ENCODE results near the gene PRDM15.

The PRDM15 gene

GRCh38 chr21:41890355-41890754 lies 11.2 kb upstream of the PRDM15 start:
- no peak for DNase-seq (ENCODE audit: low read depth)
- TF ChIP-seq CTCF (IDR thresholded peaks at IDR 0.05; ENCODE audit: control insufficient read depth, insufficient read depth, low read depth, low read length, missing control alignments): no peak
- H3K4me3 ChIP-seq (ENCODE audit: control insufficient read depth, low read depth, low read length): no peak overlapping the region

GRCh38 chr21:41888749-41889376 lies 9.7 kb upstream of the PRDM15 start:
- no peak overlapping the region for H3K4me3 ChIP-seq (ENCODE audit: control insufficient read depth, low read depth, low read length)
- no peak for DNase-seq (ENCODE audit: low read depth)
- no peak for TF ChIP-seq CTCF (IDR thresholded peaks at IDR 0.05; ENCODE audit: control insufficient read depth, insufficient read depth, low read depth, low read length, missing control alignments)

- no peak for DNase-seq (ENCODE audit: low read depth)
- no peak overlapping the region for H3K4me3 ChIP-seq (ENCODE audit: control insufficient read depth, low read depth, low read length)
- TF ChIP-seq CTCF (IDR thresholded peaks at IDR 0.05; ENCODE audit: control insufficient read depth, insufficient read depth, low read depth, low read length, missing control alignments): no peak
Observed at GRCh38 chr21:41887667-41888066, 8.5 kb upstream of the PRDM15 start.

- DNase-seq (ENCODE audit: low read depth): no peak
Observed at GRCh38 chr21:41886328-41886727, 7.2 kb upstream of the PRDM15 start.

GRCh38 chr21:41885341-41886024 lies 6.3 kb upstream of the PRDM15 start:
- no peak for DNase-seq (ENCODE audit: low read depth)
- no peak for TF ChIP-seq CTCF (IDR thresholded peaks at IDR 0.05; ENCODE audit: control insufficient read depth, insufficient read depth, low read depth, low read length, missing control alignments)
- H3K4me3 ChIP-seq (ENCODE audit: control insufficient read depth, low read depth, low read length): no peak overlapping the region

More at GRCh38 chr21:41886328-41886727, 7.2 kb upstream of the PRDM15 start:
- no peak for TF ChIP-seq CTCF (IDR thresholded peaks at IDR 0.05; ENCODE audit: control insufficient read depth, insufficient read depth, low read depth, low read length, missing control alignments)
- no peak overlapping the region for H3K4me3 ChIP-seq (ENCODE audit: control insufficient read depth, low read depth, low read length)

- TF ChIP-seq CTCF (IDR thresholded peaks at IDR 0.05; ENCODE audit: control insufficient read depth, insufficient read depth, low read depth, low read length, missing control alignments): no peak
- DNase-seq (ENCODE audit: low read depth): no peak
- H3K4me3 ChIP-seq (ENCODE audit: control insufficient read depth, low read depth, low read length): no peak overlapping the region
Observed at GRCh38 chr21:41884501-41885030, 5.4 kb upstream of the PRDM15 start.
